Ishikawa (cell line): Measurements from ENCODE around the gene TMEM266.

Experiments
- MAX ChIP-seq: IDR thresholded peaks from 2 replicates; pipeline ENCODE4 v1.6.1; 2012
- RAD21 ChIP-seq: IDR thresholded peaks from 2 replicates; pipeline ENCODE4 v1.6.1; 2012; ENCODE audit warnings: low read depth
- TCF12 ChIP-seq: IDR thresholded peaks from 2 replicates; pipeline ENCODE4 v1.6.1; 2012; ENCODE audit warnings: low read depth
- TEAD4 ChIP-seq: IDR thresholded peaks from 2 replicates; pipeline ENCODE4 v1.6.1; 2012
- YY1 ChIP-seq: IDR thresholded peaks from 2 replicates; pipeline ENCODE4 v1.6.1; 2012; ENCODE audit warnings: low read depth
- ZBTB7A ChIP-seq: IDR thresholded peaks from 2 replicates; pipeline ENCODE4 v1.6.1; 2012; ENCODE audit warnings: low read depth
- TF ChIP-seq, protein P1 (sequence below): IDR thresholded peaks from 2 replicates; pipeline ENCODE4 v1.6.1; 2012
- TF ChIP-seq, protein P2 (sequence below): IDR thresholded peaks from 2 replicates; pipeline ENCODE4 v1.6.1; 2012; ENCODE audit warnings: low read depth, mild to moderate bottlenecking

DNA sequence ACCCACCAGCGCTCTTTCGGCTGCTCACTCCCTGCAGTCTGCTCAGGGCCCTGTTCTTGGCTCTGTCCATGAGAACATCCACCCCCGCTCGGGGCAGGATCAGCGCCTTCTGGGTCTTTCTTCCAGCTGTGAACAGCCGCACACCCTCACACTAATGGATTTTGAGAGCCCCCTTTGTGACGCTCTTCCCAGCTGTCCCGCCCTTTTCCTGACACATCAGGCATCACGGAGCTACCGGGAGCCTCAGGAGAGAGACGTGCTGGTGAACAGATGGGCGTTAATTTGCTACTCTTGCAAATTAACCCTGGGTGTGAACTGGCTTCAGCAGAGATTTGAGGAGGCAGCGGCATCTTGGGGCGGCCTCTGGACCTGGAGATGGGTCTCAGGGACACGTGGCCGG, 113.0 kb downstream of the TMEM266 start:
- TF ChIP-seq RAD21 (no peak), YY1 (no peak), MAX (no peak), TEAD4 (no peak), ZBTB7A (no peak), TCF12 (no peak)
- TF ChIP-seq, protein P1, sequence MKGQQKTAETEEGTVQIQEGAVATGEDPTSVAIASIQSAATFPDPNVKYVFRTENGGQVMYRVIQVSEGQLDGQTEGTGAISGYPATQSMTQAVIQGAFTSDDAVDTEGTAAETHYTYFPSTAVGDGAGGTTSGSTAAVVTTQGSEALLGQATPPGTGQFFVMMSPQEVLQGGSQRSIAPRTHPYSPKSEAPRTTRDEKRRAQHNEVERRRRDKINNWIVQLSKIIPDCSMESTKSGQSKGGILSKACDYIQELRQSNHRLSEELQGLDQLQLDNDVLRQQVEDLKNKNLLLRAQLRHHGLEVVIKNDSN, result no peak
- TF ChIP-seq, protein P2, sequence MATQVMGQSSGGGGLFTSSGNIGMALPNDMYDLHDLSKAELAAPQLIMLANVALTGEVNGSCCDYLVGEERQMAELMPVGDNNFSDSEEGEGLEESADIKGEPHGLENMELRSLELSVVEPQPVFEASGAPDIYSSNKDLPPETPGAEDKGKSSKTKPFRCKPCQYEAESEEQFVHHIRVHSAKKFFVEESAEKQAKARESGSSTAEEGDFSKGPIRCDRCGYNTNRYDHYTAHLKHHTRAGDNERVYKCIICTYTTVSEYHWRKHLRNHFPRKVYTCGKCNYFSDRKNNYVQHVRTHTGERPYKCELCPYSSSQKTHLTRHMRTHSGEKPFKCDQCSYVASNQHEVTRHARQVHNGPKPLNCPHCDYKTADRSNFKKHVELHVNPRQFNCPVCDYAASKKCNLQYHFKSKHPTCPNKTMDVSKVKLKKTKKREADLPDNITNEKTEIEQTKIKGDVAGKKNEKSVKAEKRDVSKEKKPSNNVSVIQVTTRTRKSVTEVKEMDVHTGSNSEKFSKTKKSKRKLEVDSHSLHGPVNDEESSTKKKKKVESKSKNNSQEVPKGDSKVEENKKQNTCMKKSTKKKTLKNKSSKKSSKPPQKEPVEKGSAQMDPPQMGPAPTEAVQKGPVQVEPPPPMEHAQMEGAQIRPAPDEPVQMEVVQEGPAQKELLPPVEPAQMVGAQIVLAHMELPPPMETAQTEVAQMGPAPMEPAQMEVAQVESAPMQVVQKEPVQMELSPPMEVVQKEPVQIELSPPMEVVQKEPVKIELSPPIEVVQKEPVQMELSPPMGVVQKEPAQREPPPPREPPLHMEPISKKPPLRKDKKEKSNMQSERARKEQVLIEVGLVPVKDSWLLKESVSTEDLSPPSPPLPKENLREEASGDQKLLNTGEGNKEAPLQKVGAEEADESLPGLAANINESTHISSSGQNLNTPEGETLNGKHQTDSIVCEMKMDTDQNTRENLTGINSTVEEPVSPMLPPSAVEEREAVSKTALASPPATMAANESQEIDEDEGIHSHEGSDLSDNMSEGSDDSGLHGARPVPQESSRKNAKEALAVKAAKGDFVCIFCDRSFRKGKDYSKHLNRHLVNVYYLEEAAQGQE, result no peak
